Rectal smooth muscle tissue (tissue), 1 donor: ENCODE results near the gene EXOSC7.
A peak's percentile ranks its signal among the peaks of the same experiment; 100 is the strongest.
"Not testable (repeated sequence)": the region's sequence is repeated elsewhere in the genome, so short reads cannot be mapped to it uniquely, and the experiment has no call there.

ENCODE experiments used
- H3K27ac ChIP-seq: one replicate; pipeline ENCODE4 v1.7.0; 2013; ENCODE audit warnings: low read depth, low read length, inconsistent platforms
- H3K27me3 ChIP-seq: one replicate; pipeline ENCODE4 v1.7.0; 2013; ENCODE audit warnings: low read length; ENCODE audit not compliant: control insufficient read depth, insufficient read depth
- H3K36me3 ChIP-seq: one replicate; pipeline ENCODE4 v1.7.0; 2013; ENCODE audit warnings: low read length; ENCODE audit not compliant: control insufficient read depth, insufficient read depth
- H3K4me1 ChIP-seq: one replicate; pipeline ENCODE4 v1.7.0; 2013; ENCODE audit warnings: low read length; ENCODE audit not compliant: control insufficient read depth, insufficient read depth
- H3K4me3 ChIP-seq: one replicate; pipeline ENCODE4 v1.7.0; 2013; ENCODE audit warnings: low read length
- H3K9ac ChIP-seq: one replicate; pipeline ENCODE4 v1.7.0; 2013; ENCODE audit warnings: low read length

EXOSC7 gene

DNA sequence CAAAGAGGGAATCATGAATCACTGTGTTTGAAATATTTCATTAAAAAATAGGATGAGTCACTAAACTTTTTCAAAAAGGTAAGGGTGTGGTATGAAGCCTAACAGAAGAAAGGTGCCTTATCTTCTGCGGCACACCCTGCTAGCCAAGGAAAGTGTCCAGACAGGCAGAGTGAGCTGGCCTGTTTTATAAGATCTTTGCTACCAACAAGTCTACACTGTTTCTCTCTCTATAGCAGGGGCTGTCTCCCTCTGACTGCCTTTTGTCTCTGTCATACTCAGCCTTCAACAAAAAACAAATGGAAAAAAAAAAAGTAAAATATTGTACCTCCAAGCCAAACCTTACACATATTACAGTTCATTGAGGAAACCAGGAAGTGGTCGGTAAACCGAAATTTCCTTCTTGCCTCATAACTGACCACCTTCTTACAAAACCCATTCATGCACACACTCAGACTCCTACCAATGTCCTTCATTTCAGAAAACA is 9.2 kb upstream of the EXOSC7 start:
- Histone ChIP-seq H3K27me3 (no peaks in the 10 kb centered on the region), H3K4me1 (no peaks in the 10 kb centered on the region), H3K4me3 (no peak overlapping the region), H3K36me3 (no peaks in the 10 kb centered on the region), H3K9ac (no peak overlapping the region), H3K27ac (no peak overlapping the region)

DNA sequence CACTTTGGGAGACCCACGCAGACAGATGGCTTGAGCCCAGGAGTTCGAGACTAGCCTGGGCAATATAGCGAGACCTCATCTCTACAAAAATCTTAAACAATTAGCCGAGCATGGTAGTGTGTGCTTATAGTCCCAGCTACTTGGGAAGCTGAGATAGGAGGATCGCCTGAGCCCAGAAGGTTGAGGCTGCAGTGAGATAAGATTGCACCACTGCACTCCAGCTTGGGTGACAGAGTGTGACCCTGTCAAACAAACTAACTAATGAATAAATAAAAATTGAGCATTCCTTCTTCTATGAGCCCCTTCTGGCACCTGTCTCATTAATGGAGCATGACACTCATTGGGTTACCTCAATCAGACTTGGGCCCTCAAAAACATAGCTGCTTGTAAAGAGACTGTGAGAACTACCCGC is 7.6 kb upstream of the EXOSC7 start:
- H3K36me3 ChIP-seq: no peaks in the 10 kb centered on the region
- H3K27me3 ChIP-seq: no peaks in the 10 kb centered on the region
- no peak overlapping the region for H3K27ac ChIP-seq
- no peaks in the 10 kb centered on the region for H3K4me1 ChIP-seq
- no peak overlapping the region for H3K4me3 ChIP-seq
- no peak overlapping the region for H3K9ac ChIP-seq

GRCh38 chr3:44969154-44969827 is 6.8 kb upstream of the EXOSC7 start:
- Histone ChIP-seq H3K27ac (no peak overlapping the region), H3K9ac (no peak overlapping the region), H3K27me3 (no peaks in the 10 kb centered on the region), H3K36me3 (no peaks in the 10 kb centered on the region), H3K4me3 (no peak overlapping the region), H3K4me1 (no peaks in the 10 kb centered on the region)

- Histone ChIP-seq H3K9ac (no peak overlapping the region), H3K27me3 (no peaks in the 10 kb centered on the region), H3K36me3 (no peaks in the 10 kb centered on the region), H3K4me1 (peaks cover 2% of the 10 kb centered on the region), H3K4me3 (no peak overlapping the region), H3K27ac (no peak overlapping the region)
Measured at GRCh38 chr3:44969828-44970179, 6.2 kb upstream of the EXOSC7 start.

GRCh38 chr3:44970926-44971490 is 5.0 kb upstream of the EXOSC7 start:
- peaks cover 2% of the 10 kb centered on the region for H3K27me3 ChIP-seq
- H3K36me3 ChIP-seq: no peaks in the 10 kb centered on the region
- no peak overlapping the region for H3K27ac ChIP-seq
- peaks cover 6% of the 10 kb centered on the region for H3K4me1 ChIP-seq
- H3K9ac ChIP-seq: no peak overlapping the region
- no peak overlapping the region for H3K4me3 ChIP-seq

DNA sequence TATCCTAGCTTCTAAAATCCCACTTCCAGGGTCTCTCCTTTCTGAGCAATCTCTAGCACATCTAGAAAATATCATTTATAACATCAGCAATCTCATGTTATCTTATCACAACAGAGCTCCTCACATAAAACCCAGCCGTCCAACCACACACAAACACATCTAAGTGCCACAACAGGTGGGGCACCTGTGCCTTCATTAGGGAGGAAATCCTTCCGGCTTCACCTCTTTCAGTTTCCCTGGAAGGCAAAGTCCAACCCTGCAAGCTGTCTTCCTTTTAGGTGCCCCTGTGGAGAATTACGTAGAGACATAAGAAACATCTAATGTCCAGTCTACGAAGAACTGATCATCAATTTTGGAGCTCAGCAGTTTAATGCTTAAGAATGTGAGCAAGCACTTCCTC is 1.6 kb upstream of the EXOSC7 start:
- peak overlapping the region; percentile 72 for H3K4me3 ChIP-seq
- no peak overlapping the region for H3K27ac ChIP-seq
- no peak overlapping the region for H3K9ac ChIP-seq
- peaks cover 6% of the 10 kb centered on the region for H3K4me1 ChIP-seq
- H3K36me3 ChIP-seq: no peaks in the 10 kb centered on the region
- peaks cover 2% of the 10 kb centered on the region for H3K27me3 ChIP-seq

DNA sequence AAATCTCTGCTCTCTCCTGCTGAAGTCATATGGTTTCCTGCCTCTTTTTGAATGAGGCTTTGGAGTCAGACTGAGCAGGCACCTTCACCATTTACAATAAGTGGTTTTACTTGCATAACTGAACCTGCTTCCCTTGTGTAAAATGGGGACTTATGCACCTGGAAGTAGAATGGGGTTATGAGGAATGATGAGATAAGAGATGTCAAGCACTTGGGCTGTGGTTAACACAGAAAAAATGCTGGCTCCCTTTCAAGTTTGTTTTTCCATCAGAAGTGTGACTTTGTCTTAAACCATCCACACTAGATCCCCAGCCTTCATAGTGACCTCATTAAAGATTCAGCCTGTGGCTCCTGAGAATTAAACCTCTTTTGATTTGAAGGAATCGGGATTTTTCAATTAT is 5.2 kb downstream of the EXOSC7 start:
- H3K9ac ChIP-seq: no peak overlapping the region
- no peaks in the 10 kb centered on the region for H3K36me3 ChIP-seq
- no peaks in the 10 kb centered on the region for H3K4me1 ChIP-seq
- H3K27me3 ChIP-seq: no peaks in the 10 kb centered on the region
- no peak overlapping the region for H3K27ac ChIP-seq
- H3K4me3 ChIP-seq: no peak overlapping the region

GRCh38 chr3:44981751-44982150 is 5.7 kb downstream of the EXOSC7 start:
- Histone ChIP-seq H3K27me3 (no peaks in the 10 kb centered on the region), H3K36me3 (no peaks in the 10 kb centered on the region), H3K4me1 (no peaks in the 10 kb centered on the region), H3K4me3 (no peak overlapping the region), H3K9ac (no peak overlapping the region), H3K27ac (no peak overlapping the region)

GRCh38 chr3:44982817-44983216 is 6.8 kb downstream of the EXOSC7 start:
- H3K27me3 ChIP-seq: no peaks in the 10 kb centered on the region
- no peaks in the 10 kb centered on the region for H3K36me3 ChIP-seq
- no peak overlapping the region for H3K9ac ChIP-seq
- no peak overlapping the region for H3K4me3 ChIP-seq
- no peaks in the 10 kb centered on the region for H3K4me1 ChIP-seq
- H3K27ac ChIP-seq: no peak overlapping the region

GRCh38 chr3:44983484-44983941 is 7.5 kb downstream of the EXOSC7 start:
- no peak overlapping the region for H3K9ac ChIP-seq
- H3K27ac ChIP-seq: no peak overlapping the region
- H3K27me3 ChIP-seq: no peaks in the 10 kb centered on the region
- H3K4me3 ChIP-seq: no peak overlapping the region
- no peaks in the 10 kb centered on the region for H3K36me3 ChIP-seq
- no peaks in the 10 kb centered on the region for H3K4me1 ChIP-seq

DNA sequence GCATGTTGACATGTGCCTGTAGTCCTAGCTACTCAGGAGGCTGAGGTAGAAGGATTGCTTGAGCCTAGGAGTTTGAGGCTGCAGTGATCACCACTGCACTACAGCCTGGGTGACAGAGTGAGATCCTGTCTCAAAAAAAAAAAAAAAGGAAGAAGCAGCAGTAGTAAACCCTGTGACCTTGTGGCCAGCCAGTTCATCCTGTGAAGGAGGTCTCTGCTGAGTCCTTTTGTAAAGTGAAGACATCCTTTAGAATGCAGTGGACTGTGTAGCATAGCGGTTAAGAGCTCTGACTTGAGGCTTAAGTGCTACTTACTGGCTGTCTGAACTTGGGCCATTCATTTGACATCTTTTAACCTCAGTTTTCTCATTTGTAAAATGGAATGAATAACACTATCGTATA is 8.3 kb downstream of the EXOSC7 start:
- Histone ChIP-seq H3K27ac (no peak overlapping the region), H3K27me3 (no peaks in the 10 kb centered on the region), H3K4me1 (no peaks in the 10 kb centered on the region), H3K4me3 (no peak overlapping the region), H3K9ac (no peak overlapping the region), H3K36me3 (no peaks in the 10 kb centered on the region)

GRCh38 chr3:44986330-44986729 is 10.3 kb downstream of the EXOSC7 start:
- H3K4me3 ChIP-seq, H3K27me3 ChIP-seq, H3K27ac ChIP-seq, H3K36me3 ChIP-seq, H3K4me1 ChIP-seq, H3K9ac ChIP-seq: not testable (repeated sequence)

- Histone ChIP-seq H3K9ac (no peak overlapping the region), H3K27ac (no peak overlapping the region), H3K36me3 (peaks cover 5% of the 10 kb centered on the region), H3K4me1 (no peaks in the 10 kb centered on the region), H3K27me3 (no peaks in the 10 kb centered on the region), H3K4me3 (no peak overlapping the region)
Measured at GRCh38 chr3:44987332-44987731, 11.3 kb downstream of the EXOSC7 start.
